Ramos (cell line): ENCODE data around the gene IQCK.

Source experiments
- in situ Hi-C: fragments of 300-500 bp; cut with MboI; formaldehyde crosslinking; loops from one replicate; pipeline ENCODE4 v1.14.3; 2022; ENCODE audit warnings: low sequenced_read_pairs; ENCODE audit not compliant: unreplicated experiment

IQCK gene

DNA sequence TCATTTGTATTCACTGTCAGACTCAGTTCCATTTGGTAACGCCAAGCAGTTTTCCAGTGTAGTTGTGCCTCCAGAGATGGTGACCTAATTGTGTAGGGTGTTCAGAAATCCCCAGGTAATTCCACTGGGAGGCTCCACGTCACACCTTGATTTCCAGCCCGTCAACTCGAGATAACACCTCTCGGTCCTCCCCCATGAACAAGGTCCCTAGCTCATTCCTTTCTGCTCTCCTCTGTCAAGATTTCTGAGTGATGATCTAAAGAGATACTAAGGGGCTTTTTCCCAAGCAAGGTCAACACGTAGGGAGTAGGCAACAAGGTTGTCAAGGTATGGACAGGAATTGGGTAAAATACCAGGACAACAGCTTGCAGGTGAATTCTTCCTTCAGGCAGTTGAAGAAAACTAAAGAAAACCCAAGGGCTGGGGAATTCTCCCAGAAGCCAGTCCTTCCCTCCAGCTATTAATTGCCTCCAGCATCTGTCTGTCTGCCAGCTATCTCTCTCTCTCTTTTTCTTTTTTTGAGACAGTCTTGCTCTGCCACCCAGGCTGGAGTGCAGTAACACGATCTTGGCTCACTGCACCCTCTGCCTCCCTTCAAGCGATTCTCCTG lies 135.2 kb downstream of the IQCK start:
- in situ Hi-C loops: no loop called here

DNA sequence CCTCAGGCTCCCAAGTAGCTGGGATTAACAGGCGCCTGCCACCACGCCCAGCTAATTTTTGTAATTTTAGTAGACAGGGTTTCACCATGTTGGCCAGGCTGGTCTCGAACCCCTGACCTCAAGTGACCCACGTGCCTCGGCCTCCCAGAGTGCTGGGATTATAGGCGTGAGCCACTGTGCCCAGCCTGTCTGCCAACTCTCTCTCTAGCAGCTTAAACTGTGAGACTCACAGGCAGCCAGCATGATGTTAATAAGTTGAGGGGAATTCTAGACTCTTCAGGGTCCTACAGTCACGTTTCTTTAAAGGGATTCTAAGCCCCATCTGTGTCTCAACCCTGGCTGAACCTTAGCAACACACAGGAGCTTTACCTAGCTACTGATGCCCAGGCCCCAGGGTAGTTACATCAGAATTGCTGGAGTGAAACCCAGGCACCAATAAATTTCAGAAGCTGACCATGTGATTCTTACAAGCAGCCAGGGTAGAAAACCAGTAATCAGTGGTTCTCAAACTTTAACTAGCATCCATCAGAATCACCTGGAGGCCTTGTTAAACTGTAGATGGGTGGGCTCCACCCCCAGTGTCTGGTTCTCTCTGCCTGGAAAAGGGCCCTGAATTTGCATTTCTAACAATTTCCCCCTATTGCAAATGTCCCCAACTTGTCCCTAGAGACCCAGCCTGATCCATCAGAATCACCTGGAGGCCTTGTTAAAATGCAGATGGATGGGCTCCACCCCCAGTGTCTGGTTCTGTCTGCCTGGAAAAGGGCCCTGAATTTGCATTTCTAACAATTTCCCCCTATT lies 135.9 kb downstream of the IQCK start:
- in situ Hi-C loops: no loop called here

DNA sequence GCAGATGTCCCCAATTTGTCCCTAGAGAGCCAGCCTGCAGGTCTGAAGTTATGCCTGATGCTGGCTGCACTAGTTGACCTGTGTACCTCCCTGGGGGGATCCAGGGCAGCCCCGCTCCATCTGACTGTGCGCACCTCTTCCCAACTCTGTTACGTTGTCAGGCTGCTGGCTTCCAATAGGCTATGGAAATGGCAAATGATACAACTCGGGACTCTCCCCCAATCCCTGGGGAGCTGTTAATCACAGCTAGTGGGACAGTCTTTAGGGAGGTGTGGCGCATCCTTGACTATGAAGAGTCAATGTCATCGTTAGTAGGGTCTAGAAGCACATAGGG lies 136.4 kb downstream of the IQCK start:
- in situ Hi-C loops: no loop called here

DNA sequence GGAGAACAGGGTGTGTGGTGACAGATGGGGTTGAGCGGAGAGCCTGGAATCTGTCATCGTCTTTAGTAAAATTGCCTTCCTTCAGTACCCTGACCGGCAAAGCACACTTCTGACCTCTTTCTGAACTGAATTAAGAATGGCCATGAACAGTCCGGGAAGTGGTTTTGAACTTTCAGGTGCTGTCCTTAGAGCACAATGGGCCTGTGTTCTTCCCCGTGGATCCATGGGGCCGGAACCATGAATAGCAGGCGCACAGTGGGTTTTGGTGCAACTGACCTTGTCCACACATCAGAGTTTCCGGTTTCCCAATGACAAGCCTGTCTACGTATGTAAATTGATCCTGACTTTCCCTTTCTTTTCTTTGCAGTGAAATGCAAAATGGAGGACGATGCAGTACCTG lies 138.0 kb downstream of the IQCK start:
- in situ Hi-C loops: no loop called here

DNA sequence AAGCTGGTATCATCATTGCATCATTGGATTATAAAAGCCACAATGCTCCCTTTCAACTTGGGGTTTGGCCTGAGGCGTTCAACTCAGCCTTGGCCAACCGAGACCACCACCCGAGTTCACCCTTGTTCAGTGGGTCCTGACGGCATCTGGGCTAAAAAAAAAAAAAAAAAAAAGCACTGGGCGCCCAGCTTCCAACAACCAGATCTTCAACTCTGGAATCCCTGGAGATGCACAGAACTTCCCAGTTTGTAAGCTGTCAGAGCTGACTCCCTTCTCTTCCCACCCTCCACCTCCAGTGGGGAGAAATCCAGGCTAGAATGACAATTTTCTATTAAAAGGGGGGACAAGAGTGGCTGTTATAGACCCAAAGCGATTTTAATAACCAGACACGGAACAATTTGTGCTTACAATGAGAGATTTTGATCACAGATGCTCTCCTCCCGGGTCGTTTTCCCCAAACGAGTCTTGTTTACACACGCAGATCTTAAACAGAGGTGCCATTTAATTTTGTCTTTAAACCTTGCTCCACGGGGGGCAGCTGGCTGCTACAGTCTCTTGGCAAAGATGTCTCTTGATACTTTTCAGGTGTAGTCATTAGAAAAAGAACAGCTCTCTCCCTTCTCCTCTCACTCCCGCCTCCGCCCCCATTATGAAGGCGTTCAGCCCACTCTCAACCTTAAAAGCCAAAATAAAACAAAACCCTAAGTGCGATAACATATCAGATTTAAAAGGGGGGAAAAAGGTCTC lies 139.7 kb downstream of the IQCK start:
- in situ Hi-C loops: no loop called here

DNA sequence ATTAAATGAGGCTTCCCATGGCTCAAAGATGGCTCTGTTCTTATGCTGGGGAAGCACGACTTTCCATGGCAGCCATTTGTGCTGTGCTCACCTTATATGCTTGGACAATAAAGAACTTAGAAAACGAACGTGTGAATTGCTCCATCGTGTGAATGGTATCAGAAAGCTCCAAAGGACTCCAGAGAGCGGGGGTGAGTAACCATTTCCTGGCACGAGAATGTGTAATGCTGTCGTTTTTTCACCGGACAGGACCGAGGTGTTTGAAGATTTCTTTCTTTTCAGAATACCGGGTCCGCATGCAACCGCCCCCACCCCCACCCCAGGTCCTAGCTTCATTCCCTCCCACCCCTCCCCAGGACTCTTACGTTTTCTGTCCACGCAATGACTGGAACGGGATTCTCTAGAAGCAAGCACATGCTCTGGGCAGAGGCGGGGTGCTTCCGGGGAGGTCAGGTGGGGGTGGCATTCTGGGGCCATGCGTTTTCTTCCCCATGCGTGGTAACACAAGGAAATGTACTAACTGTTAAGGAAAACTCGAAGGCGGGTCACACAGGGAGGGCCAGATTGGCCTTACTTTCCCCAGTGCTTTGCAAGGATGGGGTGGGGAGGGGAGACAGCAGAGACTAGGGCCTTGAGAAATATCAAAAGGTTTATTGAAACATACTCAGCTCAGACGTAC lies 140.4 kb downstream of the IQCK start:
- in situ Hi-C loops: no loop called here

DNA sequence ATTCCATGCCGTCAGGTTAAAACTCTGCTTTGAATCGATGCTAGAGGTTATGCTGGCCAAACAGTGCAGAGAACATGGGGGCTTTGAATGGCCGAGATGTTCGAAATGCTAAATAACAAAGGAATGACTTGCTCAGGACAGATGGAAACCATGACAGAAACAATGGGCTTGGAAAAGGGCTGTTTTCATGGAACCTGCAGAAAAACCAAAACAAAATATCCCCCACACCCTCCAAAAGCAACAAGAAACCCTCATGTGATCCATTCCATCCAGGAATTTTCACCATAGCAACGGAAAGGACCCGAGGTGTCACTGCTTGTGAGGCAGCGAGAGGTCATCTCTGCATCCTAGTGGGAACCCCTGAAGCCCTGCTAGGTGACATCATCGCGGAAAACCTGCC lies 141.1 kb downstream of the IQCK start:
- in situ Hi-C loops: no loop called here

DNA sequence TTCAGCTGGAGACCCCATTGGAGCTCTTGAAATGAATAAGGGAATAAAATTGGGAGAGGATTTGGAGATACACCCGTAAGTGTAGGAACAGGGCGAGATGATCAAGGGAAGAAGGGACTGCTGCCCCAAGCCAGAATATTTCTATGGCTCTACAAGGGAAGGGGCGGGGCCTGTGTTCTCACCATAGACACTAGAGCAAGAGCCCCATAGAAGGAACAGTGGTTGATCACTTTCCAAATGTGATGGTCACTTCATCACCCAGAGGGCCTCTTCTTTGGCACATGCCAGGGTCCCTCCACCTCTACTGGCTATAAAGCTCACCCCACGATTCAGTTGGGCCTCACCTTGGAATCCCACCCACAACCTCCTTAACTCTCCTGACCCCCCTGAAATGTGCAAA lies 141.5 kb downstream of the IQCK start:
- in situ Hi-C loops: no loop called here

DNA sequence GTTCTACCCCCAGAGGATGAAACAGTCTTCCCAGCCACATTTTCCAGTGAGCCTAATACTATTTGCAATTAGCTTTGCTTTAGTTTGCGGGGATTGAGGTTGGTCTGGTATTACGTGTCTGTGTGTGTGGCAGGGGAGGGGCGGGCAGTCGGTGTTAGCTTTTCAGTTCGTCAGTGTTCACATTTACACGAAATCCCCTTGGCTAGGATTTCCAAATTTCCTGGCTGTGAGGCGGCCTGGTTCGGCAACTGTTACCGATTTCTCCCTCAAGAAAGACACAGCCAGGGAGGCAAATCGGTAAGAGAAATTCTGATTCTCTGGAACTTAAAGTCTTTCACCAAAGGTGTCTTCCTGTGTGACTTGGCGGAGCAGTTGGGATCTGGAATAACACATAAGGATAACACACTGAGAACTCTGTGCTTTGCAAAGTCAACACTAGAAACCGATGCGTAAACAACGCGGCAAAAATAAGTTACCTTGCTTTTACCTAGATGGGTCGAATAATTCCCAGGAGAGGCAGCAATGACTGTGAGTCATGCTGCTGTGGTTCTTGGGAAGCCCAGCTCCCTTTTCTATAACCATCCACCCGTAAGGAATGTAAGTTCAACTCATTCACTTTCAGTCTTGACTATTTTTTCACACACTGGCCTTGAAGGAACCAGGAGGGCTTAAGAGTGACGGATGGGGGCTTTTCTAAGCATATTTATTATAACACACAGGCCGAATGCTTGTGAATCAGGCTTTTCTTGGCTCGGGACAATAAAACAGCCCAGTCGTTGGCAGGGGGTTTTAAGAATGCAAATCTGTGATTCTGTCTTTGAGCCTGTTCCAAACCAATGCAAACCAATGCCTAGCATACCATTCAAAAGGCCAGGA lies 142.3 kb downstream of the IQCK start:
- in situ Hi-C loops: no loop called here

DNA sequence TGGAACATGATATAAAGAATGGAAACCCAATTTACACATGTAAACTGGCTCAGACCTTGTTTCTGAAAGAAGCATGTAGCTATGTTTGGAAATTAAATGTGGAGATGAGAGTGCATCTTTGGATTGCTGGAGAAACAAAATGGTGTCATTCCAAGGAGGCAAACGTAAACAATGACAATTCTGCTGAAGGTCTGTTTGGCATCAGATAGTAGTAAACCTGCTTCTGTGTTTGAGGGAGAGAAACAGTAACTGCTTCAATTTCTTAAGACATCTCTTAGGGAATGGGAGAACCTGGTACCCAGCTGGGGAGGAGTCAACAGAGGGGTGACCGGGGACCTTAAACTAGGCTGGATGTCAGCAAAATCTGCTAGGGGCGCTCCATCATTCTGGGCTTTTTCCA lies 143.1 kb downstream of the IQCK start:
- in situ Hi-C loops: no loop called here

DNA sequence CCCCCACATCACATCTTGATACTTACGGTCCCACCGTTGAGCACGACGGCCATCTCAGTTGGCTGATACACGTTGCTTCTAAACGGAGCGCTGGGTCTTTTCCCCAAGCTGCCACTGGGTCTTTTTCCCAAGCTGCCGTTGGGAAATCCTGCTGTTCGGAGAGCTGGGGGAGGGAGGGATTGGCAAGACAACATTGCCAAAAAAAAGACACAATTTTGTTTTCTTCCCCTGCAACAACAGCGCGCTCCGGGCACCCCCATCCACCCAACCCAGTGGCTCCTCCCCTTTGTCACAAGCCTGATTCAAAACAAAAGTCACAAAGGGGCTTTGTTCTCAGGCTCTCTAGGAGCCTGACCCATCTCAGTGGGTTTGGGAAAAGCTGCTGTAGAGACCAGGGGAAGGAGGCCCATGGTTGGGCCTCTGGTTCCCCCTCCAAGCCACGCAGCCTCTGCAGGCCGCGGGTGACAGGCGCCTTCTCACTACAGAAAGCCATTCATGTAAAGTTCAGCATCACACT lies 143.8 kb downstream of the IQCK start:
- in situ Hi-C loops: no loop called here

DNA sequence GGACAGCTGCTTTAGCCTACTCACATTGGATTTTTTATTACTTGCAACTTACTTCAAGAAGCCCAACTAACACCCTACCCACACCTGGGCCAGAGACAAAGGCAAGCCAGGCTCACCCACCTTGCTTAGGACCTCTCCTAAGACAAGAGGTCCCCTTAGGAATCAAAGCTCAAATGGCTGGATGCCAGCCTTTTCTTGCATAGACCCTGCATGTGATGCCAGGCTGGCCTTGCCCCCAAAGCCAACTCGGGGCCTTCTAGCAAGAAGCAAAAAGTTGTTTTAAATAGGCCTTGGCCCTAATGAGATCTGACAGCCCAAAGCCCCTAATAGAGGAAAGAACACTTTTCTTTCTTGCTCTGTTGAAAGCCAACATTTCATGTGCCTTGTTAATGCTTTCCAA lies 145.9 kb downstream of the IQCK start:
- in situ Hi-C loops: no loop called here

DNA sequence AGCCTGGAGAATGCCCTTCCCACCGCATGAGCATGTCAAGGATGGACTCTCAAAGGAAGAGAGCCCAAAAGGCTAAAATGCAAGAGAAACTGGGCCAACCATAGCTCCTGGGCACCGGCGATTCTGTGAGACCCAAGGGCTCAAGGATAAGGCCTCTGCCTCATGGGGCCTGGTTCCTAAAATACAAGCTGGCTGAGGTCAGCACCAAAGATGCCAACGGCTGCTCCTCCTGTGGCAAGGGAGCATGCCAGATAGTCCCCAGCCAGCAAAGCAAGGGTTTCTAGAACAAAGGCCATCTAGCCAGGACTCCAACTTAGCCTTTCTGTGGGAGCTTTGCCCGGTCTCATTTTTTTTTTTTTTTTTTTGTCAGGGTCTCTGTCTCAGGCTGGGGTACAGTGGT lies 146.5 kb downstream of the IQCK start:
- in situ Hi-C loops: no loop called here

DNA sequence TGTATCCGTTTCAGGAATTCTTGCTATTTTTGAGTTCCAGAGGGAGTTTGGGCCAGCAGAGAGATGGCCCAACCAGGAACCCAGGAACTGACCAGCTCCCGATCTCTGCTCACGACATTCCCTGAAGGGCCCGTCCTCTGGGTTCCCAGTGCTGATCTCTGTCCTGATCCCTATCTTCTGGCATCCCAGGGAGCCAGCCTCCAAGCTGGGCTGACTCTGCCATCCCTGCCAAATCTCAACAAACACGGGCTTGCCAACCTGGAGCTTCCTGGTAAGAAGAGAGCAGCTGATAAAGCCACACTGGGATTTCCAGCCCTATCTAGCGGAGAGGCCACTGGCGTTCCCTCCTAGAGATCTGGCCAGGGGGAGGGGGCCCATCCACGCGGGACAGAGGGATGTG lies 150.3 kb downstream of the IQCK start:
- in situ Hi-C loops: no loop called here

DNA sequence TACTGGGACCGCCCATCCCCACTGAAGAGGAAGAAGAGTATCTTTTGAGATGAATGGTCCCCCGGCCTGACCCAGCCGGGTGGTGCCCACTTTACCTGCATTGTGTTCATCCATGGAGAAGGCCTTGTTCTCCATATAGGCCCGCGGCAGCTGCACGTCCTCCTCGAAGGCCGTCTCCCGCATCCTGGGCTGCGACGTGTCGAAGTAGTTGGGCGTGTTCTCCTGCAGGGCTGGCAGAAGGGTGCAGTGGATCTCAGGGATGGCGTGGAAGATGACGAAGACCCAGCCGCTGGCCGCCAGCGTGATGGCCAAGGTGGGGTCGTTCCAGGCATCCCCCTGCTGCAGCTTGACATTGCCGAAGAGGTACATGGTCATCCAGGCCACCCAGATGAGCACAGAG lies 153.7 kb downstream of the IQCK start:
- in situ Hi-C loops: no loop called here

DNA sequence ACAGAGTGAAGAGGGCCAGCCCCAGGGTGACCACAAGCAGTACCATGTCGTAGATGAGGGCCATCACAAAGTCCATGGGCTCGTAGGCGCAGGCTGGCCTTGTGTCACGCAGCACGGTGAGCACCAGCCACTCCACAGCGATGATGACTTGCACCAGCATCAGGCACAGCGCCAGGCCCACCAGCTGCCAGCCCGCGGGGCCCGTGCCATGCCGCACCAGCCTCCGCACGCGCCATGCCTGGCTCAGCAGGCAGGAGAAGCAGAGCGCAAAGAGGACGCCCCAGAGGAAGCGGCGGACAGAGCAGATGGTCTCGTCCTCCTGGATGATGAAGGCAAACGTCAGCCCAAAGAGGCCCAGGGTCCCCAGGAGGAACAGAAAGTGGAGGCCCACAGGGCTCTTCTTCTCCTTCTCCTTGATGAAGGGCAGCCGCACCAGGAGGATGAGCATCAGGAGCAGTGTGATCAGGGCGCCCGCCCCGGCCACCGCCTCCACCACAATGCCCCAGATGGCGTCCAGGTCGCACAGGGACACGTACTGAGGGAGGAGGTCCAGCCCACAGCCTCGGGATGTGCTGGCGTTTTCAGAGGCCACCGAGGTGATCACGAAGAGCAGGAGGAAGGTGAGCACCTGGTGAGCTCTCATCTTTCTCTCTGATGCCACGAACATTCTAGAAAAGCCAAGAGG lies 154.2 kb downstream of the IQCK start:
- in situ Hi-C loops: no loop called here

DNA sequence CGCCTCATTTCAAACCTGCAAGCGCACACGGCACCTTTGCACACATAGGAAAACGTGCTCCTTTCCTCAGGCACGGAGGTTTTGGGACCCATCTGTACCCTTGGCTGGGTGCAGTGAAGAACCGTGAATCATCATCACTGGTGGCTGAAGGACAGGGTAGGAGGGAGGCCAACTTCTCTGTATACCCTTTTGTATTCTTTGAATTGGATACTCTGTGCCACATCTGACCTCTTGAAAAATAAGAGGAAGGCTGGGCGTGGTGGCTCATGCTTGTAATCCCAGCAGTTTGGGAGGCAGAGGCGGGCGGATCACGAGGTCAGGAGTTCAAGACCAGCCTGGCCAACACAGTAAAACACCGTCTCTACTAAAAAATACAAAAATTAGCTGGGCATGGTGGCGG lies 154.9 kb downstream of the IQCK start:
- in situ Hi-C loops: no loop called here

DNA sequence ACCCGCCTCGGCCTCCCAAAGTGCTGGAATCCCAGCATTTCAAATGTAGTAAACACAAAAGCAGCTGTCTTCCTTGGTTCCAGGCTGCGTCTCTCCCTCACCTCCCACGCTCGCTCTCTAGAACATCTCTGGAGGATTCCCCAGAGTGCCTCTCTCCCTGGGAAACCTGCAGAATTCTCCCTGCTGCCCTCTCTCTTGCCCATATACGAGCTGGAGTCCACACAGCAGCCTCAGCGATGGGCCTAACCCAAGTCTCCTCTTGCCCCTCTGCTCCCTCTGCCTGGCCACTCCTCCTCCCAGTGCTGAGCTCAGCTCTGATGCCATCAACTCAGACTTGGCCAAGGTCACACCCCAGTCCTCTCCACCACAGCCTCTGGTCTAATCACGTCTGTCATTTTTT lies 156.0 kb downstream of the IQCK start:
- in situ Hi-C loops: no loop called here

DNA sequence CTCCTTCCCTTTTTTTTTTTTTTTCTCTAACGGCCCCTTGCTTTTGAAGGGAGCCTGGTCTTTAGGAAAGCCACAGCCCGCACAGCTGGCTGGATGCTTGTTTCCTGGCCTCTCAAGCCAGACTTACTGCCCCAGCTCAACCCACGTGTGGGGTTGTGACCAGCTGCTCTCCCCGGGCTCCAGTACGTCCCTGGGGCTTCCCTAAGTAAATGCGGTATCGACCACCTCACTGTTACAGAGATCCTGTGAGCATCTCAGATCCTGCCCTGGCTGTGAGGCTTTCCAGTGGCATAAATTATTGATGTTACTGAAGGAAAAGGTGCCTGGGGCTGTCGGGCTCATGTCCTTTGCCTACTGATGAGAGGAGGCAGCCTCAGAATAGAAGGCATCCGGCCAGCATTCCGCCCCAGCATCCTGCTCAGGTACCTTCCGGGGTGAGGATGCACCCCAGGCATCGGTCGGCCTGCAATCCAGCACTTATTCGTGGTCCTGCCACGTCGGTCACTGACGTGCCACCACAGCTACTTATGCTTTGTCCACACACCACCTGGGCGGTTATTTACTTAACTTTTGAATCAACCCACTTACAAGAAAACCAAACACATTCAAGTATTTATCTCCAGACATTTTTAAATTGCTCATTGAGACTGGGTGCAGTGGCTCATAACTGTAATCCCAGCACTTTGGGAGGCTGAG lies 156.9 kb downstream of the IQCK start:
- in situ Hi-C loops: no loop called here
